NCI-H748 treated with DMSO at 0.1 percent for 48 hours (cell line): ENCODE measurements around the gene MEPE.
"Not testable (repeated sequence)": the region's sequence is repeated elsewhere in the genome, so short reads cannot be mapped to it uniquely, and the experiment has no call there.

Experiments
- DNase-seq: peaks from one replicate; lab custom pipeline; 2025; lab: John Stamatoyannopoulos, UW

Gene MEPE

DNA sequence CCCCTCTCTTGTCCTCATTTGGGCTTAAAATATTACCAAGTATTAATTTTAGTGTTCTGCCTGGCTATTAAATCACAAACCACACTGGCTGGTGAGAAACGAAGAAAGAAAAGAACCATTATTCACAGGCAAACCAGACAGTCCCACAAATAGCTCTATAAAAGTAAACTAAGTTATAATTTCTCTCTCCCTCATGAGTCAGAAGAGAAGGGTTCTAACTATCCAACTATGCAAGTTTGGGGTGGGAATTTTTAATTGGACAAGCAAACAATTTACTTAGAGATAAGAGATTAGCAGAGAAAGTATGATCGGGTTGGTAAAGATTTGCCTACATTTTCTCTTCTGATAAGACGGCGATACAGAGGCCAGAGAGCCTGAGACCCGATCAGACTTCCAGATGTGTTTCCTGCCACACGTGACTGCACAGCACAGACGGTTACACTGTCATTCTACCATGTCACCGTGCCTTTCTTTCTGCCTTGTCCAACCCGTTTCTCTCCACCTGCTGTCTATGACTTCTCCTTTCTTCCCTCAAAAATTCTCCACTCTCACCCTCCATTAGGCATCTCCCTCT, 52.3 kb downstream of the MEPE start:
- no peak for DNase-seq

DNA sequence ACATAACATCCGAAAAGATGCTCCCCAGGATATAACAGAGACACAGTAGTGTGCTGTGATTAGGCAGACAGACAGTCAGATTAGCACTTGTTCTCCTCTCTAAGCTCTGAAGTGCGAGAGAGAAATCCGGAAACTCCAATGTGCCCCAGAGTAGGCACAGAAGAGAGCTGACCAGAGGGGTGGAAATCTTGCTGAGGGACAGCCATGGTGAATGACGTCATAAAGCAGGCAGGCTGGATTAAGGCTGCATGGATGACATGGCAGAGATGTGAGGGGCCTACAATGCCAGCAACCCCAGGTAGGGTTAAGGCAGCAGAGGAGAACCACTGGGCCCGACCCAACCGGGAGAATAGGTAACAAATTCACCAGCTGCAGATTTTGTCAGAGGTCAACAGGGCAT, 53.3 kb downstream of the MEPE start:
- DNase-seq = no peak

DNA sequence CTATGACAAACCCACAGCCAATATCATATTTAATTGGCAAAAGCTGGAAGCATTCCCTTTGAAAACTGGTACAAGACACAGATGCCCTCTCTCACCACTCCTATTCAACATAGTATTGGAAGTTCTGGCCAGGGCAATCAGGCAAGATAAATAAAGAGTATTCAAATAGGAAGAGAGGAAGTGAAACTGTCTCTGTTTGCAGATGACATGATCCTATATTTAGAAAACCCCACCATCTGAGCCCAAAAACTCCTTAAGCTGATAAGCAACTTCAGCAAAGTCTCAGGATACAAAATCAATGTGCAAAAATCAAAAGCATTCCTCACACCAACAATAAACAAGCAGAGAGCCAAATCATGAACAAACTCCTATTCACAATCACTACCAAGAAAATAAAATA, 58.0 kb downstream of the MEPE start:
- not testable (repeated sequence) for DNase-seq

DNA sequence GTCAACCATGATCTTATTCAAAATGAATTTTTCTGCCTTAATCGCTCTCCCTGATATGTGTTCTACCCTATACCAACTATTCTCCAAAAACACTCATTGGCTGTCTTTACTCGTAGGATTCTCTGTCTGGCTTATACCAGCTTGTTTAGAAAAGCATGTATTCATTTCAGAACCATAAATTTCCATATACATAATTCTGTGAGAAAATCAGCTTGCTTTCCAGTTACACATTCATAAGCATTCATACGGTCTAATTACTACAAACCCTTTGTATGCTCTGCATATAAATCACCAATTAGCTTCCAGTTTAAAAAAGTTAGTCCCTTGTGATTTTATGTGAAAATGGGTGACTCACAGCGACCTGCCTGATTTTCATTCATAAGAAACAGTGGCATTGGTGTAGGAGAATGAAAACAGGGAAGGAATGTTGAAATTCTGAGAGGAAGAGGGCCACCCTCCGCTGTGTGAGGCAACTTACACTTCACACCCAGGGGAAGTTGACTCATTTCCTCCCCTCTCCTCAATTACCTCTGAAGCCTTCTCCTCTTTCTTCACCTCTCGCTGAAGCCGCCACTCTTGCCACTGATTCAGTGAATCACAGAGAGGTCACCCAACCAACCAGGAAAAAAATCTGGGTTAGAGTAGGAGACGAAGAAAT, 63.3 kb downstream of the MEPE start:
- DNase-seq = no peak
